ENCODE results near the gene DYNC1H1. TPM values are rescaled to one million over a fixed set of nuclear protein-coding genes. Genes with fewer than 3 reads are reported as not detected.

The DYNC1H1 gene
- total and polyA plus RNA-seq, 2 experiments from 2014 or later: 179 to 635 TPM

DNA sequence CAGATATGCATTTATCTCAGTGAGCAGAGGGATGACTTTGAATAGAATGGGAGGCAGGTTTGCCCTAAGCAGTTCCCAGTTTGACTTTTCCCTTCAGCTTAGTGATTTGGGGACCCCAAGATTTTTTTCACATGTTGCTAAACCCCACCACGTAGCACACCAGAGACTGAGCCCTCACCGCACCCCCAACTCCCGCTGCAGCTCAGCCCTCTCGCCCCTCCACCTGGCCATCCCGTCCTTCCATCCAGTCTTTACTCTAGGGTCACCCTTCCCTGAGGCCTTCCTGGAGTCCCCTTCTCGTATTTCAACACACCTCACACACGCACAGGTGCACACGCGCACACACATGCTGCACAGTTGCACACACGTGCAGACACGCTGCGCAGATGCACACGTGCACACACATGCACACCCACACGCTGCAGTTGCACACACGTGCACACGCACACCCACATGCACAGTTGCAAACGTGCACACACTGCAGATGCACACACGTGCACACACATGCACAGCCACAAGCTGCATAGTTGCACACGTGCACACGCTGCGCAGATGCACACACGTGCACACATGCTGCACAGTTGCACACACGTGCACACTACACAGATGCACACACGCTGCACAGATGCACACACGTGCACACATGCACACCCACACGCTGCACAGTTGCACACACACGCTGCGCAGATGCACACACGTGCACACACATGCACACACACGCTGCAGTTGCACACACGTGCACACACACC, 92.5 kb downstream of the DYNC1H1 start:
- no peak overlapping the region for H3K4me3 Mint-ChIP-seq
- peak; percentile 9; the same call in 1 of the 3 replicates for ATAC-seq

More for the DNA sequence above, 92.5 kb downstream of the DYNC1H1 start:
- DNase-seq (ENCODE audit: low spot score): no peak
- Mint-ChIP-seq H3K4me1 (peaks cover 32% of the 10 kb centered on the region), H3K27ac (peak overlapping the region; percentile 70; the same call in 1 of the 2 replicates), H3K9me3 (no peaks in the 10 kb centered on the region), H3K27me3 (ENCODE audit: insufficient read depth, low read depth, poor library complexity) (peaks cover 21% of the 10 kb centered on the region), H3K36me3 (ENCODE audit: low read depth) (peaks cover 23% of the 10 kb centered on the region)
- H3K4me1 ChIP-seq (ENCODE audit: insufficient read depth): 0 out of 2 replicates have a peak, but pooled peaks cover 2% of the 10 kb centered on the region
- no peak overlapping the region for H2AFZ ChIP-seq
- H3K36me3 ChIP-seq (ENCODE audit: insufficient read depth): no peaks in the 10 kb centered on the region
- TF ChIP-seq ZNF114 (CRISPR knock-in tag; IDR thresholded peaks at IDR 0.05) (no peak), NANOG (IDR thresholded peaks at IDR 0.05; ENCODE audit: borderline replicate concordance) (no peak), CREB1 (CRISPR knock-in tag; IDR thresholded peaks at IDR 0.05; ENCODE audit: low read depth) (no peak), ZNF331 (CRISPR knock-in tag; IDR thresholded peaks at IDR 0.05; ENCODE audit: low read depth) (no peak), JUNB (IDR thresholded peaks at IDR 0.05; ENCODE audit: unreplicated experiment) (no peak), STAT1 (IDR thresholded peaks at IDR 0.05; ENCODE audit: unreplicated experiment) (no peak)
- TF ChIP-seq, protein P1, sequence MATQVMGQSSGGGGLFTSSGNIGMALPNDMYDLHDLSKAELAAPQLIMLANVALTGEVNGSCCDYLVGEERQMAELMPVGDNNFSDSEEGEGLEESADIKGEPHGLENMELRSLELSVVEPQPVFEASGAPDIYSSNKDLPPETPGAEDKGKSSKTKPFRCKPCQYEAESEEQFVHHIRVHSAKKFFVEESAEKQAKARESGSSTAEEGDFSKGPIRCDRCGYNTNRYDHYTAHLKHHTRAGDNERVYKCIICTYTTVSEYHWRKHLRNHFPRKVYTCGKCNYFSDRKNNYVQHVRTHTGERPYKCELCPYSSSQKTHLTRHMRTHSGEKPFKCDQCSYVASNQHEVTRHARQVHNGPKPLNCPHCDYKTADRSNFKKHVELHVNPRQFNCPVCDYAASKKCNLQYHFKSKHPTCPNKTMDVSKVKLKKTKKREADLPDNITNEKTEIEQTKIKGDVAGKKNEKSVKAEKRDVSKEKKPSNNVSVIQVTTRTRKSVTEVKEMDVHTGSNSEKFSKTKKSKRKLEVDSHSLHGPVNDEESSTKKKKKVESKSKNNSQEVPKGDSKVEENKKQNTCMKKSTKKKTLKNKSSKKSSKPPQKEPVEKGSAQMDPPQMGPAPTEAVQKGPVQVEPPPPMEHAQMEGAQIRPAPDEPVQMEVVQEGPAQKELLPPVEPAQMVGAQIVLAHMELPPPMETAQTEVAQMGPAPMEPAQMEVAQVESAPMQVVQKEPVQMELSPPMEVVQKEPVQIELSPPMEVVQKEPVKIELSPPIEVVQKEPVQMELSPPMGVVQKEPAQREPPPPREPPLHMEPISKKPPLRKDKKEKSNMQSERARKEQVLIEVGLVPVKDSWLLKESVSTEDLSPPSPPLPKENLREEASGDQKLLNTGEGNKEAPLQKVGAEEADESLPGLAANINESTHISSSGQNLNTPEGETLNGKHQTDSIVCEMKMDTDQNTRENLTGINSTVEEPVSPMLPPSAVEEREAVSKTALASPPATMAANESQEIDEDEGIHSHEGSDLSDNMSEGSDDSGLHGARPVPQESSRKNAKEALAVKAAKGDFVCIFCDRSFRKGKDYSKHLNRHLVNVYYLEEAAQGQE (IDR thresholded peaks at IDR 0.05; ENCODE audit: unreplicated experiment): no peak
- TF ChIP-seq, protein P2, sequence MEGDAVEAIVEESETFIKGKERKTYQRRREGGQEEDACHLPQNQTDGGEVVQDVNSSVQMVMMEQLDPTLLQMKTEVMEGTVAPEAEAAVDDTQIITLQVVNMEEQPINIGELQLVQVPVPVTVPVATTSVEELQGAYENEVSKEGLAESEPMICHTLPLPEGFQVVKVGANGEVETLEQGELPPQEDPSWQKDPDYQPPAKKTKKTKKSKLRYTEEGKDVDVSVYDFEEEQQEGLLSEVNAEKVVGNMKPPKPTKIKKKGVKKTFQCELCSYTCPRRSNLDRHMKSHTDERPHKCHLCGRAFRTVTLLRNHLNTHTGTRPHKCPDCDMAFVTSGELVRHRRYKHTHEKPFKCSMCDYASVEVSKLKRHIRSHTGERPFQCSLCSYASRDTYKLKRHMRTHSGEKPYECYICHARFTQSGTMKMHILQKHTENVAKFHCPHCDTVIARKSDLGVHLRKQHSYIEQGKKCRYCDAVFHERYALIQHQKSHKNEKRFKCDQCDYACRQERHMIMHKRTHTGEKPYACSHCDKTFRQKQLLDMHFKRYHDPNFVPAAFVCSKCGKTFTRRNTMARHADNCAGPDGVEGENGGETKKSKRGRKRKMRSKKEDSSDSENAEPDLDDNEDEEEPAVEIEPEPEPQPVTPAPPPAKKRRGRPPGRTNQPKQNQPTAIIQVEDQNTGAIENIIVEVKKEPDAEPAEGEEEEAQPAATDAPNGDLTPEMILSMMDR (conservative IDR thresholded peaks at IDR 0.05; ENCODE audit: low read depth in 2 of 2): no peak
- TF ChIP-seq, protein P3, sequence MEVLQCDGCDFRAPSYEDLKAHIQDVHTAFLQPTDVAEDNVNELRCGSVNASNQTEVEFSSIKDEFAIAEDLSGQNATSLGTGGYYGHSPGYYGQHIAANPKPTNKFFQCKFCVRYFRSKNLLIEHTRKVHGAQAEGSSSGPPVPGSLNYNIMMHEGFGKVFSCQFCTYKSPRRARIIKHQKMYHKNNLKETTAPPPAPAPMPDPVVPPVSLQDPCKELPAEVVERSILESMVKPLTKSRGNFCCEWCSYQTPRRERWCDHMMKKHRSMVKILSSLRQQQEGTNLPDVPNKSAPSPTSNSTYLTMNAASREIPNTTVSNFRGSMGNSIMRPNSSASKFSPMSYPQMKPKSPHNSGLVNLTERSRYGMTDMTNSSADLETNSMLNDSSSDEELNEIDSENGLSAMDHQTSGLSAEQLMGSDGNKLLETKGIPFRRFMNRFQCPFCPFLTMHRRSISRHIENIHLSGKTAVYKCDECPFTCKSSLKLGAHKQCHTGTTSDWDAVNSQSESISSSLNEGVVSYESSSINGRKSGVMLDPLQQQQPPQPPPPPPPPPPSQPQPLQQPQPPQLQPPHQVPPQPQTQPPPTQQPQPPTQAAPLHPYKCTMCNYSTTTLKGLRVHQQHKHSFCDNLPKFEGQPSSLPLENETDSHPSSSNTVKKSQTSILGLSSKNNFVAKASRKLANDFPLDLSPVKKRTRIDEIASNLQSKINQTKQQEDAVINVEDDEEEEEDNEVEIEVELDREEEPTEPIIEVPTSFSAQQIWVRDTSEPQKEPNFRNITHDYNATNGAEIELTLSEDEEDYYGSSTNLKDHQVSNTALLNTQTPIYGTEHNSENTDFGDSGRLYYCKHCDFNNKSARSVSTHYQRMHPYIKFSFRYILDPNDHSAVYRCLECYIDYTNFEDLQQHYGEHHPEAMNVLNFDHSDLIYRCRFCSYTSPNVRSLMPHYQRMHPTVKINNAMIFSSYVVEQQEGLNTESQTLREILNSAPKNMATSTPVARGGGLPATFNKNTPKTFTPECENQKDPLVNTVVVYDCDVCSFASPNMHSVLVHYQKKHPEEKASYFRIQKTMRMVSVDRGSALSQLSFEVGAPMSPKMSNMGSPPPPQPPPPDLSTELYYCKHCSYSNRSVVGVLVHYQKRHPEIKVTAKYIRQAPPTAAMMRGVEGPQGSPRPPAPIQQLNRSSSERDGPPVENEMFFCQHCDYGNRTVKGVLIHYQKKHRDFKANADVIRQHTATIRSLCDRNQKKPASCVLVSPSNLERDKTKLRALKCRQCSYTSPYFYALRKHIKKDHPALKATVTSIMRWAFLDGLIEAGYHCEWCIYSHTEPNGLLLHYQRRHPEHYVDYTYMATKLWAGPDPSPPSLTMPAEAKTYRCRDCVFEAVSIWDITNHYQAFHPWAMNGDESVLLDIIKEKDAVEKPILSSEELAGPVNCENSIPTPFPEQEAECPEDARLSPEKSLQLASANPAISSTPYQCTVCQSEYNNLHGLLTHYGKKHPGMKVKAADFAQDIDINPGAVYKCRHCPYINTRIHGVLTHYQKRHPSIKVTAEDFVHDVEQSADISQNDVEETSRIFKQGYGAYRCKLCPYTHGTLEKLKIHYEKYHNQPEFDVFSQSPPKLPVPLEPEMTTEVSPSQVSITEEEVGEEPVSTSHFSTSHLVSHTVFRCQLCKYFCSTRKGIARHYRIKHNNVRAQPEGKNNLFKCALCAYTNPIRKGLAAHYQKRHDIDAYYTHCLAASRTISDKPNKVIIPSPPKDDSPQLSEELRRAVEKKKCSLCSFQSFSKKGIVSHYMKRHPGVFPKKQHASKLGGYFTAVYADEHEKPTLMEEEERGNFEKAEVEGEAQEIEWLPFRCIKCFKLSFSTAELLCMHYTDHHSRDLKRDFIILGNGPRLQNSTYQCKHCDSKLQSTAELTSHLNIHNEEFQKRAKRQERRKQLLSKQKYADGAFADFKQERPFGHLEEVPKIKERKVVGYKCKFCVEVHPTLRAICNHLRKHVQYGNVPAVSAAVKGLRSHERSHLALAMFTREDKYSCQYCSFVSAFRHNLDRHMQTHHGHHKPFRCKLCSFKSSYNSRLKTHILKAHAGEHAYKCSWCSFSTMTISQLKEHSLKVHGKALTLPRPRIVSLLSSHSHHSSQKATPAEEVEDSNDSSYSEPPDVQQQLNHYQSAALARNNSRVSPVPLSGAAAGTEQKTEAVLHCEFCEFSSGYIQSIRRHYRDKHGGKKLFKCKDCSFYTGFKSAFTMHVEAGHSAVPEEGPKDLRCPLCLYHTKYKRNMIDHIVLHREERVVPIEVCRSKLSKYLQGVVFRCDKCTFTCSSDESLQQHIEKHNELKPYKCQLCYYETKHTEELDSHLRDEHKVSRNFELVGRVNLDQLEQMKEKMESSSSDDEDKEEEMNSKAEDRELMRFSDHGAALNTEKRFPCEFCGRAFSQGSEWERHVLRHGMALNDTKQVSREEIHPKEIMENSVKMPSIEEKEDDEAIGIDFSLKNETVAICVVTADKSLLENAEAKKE (CRISPR knock-in tag; IDR thresholded peaks at IDR 0.05): no peak
- H3K4me2 ChIP-seq: no peak overlapping the region
- H4K20me1 ChIP-seq (replicated peaks; ENCODE audit: insufficient read depth): no peaks in the 10 kb centered on the region; the same call in 1 of the 2 replicates
- peaks cover 21% of the 10 kb centered on the region; the same call in 1 of the 2 replicates for H3F3A ChIP-seq (replicated peaks; ENCODE audit: low read depth)
- no peaks in the 10 kb centered on the region for H3K27me3 ChIP-seq (ENCODE audit: insufficient read depth)
- no peaks in the 10 kb centered on the region for H3K79me2 ChIP-seq (replicated peaks; ENCODE audit: insufficient read depth)
- no peak overlapping the region; the same call in 1 of the 2 replicates for H3K27ac ChIP-seq (ENCODE audit: low read depth)
- no peak overlapping the region for H3K4me3 ChIP-seq
- no peaks in the 10 kb centered on the region for H3K9me2 ChIP-seq (ENCODE audit: insufficient read depth)
